Measurements from ENCODE around the gene ITGBL1. TPM values are rescaled to one million over a fixed set of nuclear protein-coding genes. Genes with fewer than 3 reads are reported as not detected.

Gene ITGBL1
- total RNA-seq, 1 experiment from 2014 or later: not detected

GRCh38 chr13:101727118-101727517 lies 274.6 kb downstream of the ITGBL1 start:
- H3K9me3 Mint-ChIP-seq (ENCODE audit: unreplicated experiment): no peaks in the 10 kb centered on the region
- ChIA-PET CTCF (interaction anchor here (0.6 to 1.8 kb wide), 2 partner anchors 20 to 32 kb away, joined by 3 to 5 read pairs; no protein-coding TSS in a partner anchor), POLR2A (interaction anchor here (0.9 to 1.1 kb wide), 3 partner anchors 20 to 23 kb away, joined by 3 to 4 read pairs (median 3); no protein-coding TSS in a partner anchor)
- no TSS peak for BruUV-seq (replicated peaks)
- no peak for DNase-seq (ENCODE audit: unreplicated experiment)
- TF ChIP-seq, protein P1, sequence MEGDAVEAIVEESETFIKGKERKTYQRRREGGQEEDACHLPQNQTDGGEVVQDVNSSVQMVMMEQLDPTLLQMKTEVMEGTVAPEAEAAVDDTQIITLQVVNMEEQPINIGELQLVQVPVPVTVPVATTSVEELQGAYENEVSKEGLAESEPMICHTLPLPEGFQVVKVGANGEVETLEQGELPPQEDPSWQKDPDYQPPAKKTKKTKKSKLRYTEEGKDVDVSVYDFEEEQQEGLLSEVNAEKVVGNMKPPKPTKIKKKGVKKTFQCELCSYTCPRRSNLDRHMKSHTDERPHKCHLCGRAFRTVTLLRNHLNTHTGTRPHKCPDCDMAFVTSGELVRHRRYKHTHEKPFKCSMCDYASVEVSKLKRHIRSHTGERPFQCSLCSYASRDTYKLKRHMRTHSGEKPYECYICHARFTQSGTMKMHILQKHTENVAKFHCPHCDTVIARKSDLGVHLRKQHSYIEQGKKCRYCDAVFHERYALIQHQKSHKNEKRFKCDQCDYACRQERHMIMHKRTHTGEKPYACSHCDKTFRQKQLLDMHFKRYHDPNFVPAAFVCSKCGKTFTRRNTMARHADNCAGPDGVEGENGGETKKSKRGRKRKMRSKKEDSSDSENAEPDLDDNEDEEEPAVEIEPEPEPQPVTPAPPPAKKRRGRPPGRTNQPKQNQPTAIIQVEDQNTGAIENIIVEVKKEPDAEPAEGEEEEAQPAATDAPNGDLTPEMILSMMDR (IDR thresholded peaks at IDR 0.05; ENCODE audit: unreplicated experiment): no peak
- H3K36me3 Mint-ChIP-seq (ENCODE audit: insufficient read depth, unreplicated experiment): no peaks in the 10 kb centered on the region
- H3K4me3 Mint-ChIP-seq (ENCODE audit: unreplicated experiment): no peak overlapping the region
- H3K27ac Mint-ChIP-seq (ENCODE audit: low read depth, unreplicated experiment): no peak overlapping the region
- H3K4me1 Mint-ChIP-seq (ENCODE audit: insufficient read depth, unreplicated experiment): peaks cover 6% of the 10 kb centered on the region
- H3K27me3 Mint-ChIP-seq (ENCODE audit: insufficient read depth, unreplicated experiment): no peaks in the 10 kb centered on the region
- intact Hi-C loops (cut with micrococcal nuclease): no loop called here

DNA sequence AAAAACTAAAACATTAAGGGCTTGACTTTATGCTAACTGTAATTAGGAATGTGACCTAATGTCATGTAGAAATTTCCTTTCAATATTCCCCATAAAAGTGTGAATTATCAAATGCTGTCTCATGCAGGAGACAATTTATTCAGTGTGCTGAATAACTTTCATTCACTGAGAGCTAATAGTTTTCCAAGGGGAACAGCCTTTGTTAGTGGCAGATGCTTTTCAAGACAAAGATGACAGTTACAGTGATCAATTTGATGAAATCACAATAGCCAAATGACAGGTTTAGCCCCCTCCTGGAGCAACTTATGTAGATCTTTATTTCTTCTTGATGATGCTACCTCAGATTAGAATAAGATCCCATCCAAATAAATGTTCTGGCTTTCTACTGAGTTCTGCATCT lies 275.5 kb downstream of the ITGBL1 start:
- no peak for DNase-seq (ENCODE audit: unreplicated experiment)
- Mint-ChIP-seq H3K9me3 (ENCODE audit: unreplicated experiment) (no peaks in the 10 kb centered on the region), H3K27me3 (ENCODE audit: insufficient read depth, unreplicated experiment) (no peaks in the 10 kb centered on the region), H3K4me3 (ENCODE audit: unreplicated experiment) (no peak overlapping the region), H3K27ac (ENCODE audit: low read depth, unreplicated experiment) (no peak overlapping the region), H3K4me1 (ENCODE audit: insufficient read depth, unreplicated experiment) (peaks cover 6% of the 10 kb centered on the region), H3K36me3 (ENCODE audit: insufficient read depth, unreplicated experiment) (no peaks in the 10 kb centered on the region)
- BruUV-seq (replicated peaks): no TSS peak
- TF ChIP-seq, protein P1 (IDR thresholded peaks at IDR 0.05; ENCODE audit: unreplicated experiment): no peak
- ChIA-PET POLR2A (interaction anchor here (1.0 kb wide), 1 partner anchor 21 kb away, joined by 4 read pairs; no protein-coding TSS in a partner anchor), CTCF (interaction anchor here (0.6 to 1.8 kb wide), 2 partner anchors 21 to 407 kb away, joined by 4 to 5 read pairs; no protein-coding TSS in a partner anchor)
- intact Hi-C loops (cut with micrococcal nuclease): no loop called here

- H3K27ac Mint-ChIP-seq (ENCODE audit: low read depth, unreplicated experiment): no peak overlapping the region
- no peak overlapping the region for H3K4me3 Mint-ChIP-seq (ENCODE audit: unreplicated experiment)
- POLR2A ChIA-PET: interaction anchor here (0.6 kb wide), 1 partner anchor 305 kb away, joined by 3 read pairs; no protein-coding TSS in a partner anchor
- H3K9me3 Mint-ChIP-seq (ENCODE audit: unreplicated experiment): no peaks in the 10 kb centered on the region
- TF ChIP-seq, protein P1 (IDR thresholded peaks at IDR 0.05; ENCODE audit: unreplicated experiment): no peak
- BruUV-seq (replicated peaks): no TSS peak
- DNase-seq (ENCODE audit: unreplicated experiment): no peak
- H3K36me3 Mint-ChIP-seq (ENCODE audit: insufficient read depth, unreplicated experiment): no peaks in the 10 kb centered on the region
- intact Hi-C loops (cut with micrococcal nuclease): no loop called here
- no peaks in the 10 kb centered on the region for H3K27me3 Mint-ChIP-seq (ENCODE audit: insufficient read depth, unreplicated experiment)
- CTCF ChIA-PET: interaction anchor here (0.5 to 1.8 kb wide), 3 partner anchors 22 to 760 kb away, joined by 4 to 5 read pairs (median 4); no protein-coding TSS in a partner anchor
- H3K4me1 Mint-ChIP-seq (ENCODE audit: insufficient read depth, unreplicated experiment): peaks cover 6% of the 10 kb centered on the region
These were observed 276.1 kb downstream of the ITGBL1 start for GRCh38 chr13:101728615-101729014.

- TF ChIP-seq, protein P1 (IDR thresholded peaks at IDR 0.05; ENCODE audit: unreplicated experiment): no peak
- Mint-ChIP-seq H3K27ac (ENCODE audit: low read depth, unreplicated experiment) (no peak overlapping the region), H3K36me3 (ENCODE audit: insufficient read depth, unreplicated experiment) (no peaks in the 10 kb centered on the region), H3K27me3 (ENCODE audit: insufficient read depth, unreplicated experiment) (no peaks in the 10 kb centered on the region), H3K4me3 (ENCODE audit: unreplicated experiment) (no peak overlapping the region), H3K9me3 (ENCODE audit: unreplicated experiment) (no peaks in the 10 kb centered on the region), H3K4me1 (ENCODE audit: insufficient read depth, unreplicated experiment) (peaks cover 6% of the 10 kb centered on the region)
- ChIA-PET POLR2A (no interaction called here), CTCF (no interaction called here)
- intact Hi-C loops (cut with micrococcal nuclease): no loop called here
- no TSS peak for BruUV-seq (replicated peaks)
- no peak for DNase-seq (ENCODE audit: unreplicated experiment)
These were observed 278.0 kb downstream of the ITGBL1 start for GRCh38 chr13:101730420-101731000.
